Effector memory CD8-positive, alpha-beta T cell (primary cell): ENCODE measurements around the gene RPL6.
"Not testable (repeated sequence)": the region's sequence is repeated elsewhere in the genome, so short reads cannot be mapped to it uniquely, and the experiment has no call there.

Experiments
- ATAC-seq: fragments of 150-1000 bp; cut with Tn5 transposase; replicated peaks from 2 replicates; pipeline ENCODE4 v1.10.0; 2021; ENCODE audit warnings: mild to moderate bottlenecking, moderate library complexity
- DNase-seq, 3 experiments: peaks; one replicate each; pipeline ENCODE4 v3.0.0; 2021
- H3K27ac Mint-ChIP-seq, 2 donors: one replicate each; pipeline ENCODE4 v1.8.0; 2022; ENCODE audit warnings: mild to moderate bottlenecking in 2 of 2, mixed read lengths in 2 of 2, moderate library complexity in 2 of 2
- H3K27me3 Mint-ChIP-seq, 2 donors: one replicate each; pipeline ENCODE4 v1.8.0; 2022; ENCODE audit warnings: mixed read lengths in 2 of 2
- H3K36me3 Mint-ChIP-seq: one replicate; pipeline ENCODE4 v1.8.0; 2022; ENCODE audit warnings: mild to moderate bottlenecking, moderate library complexity, mixed read lengths; ENCODE audit not compliant: insufficient read depth
- H3K4me1 Mint-ChIP-seq, 2 donors: one replicate each; pipeline ENCODE4 v1.8.0; 2022; ENCODE audit warnings: low read depth in 2 of 2, mixed read lengths in 2 of 2
- H3K4me3 Mint-ChIP-seq, 2 donors: one replicate each; pipeline ENCODE4 v1.8.0; 2022; ENCODE audit warnings: mild to moderate bottlenecking in 2 of 2, mixed read lengths in 2 of 2, moderate library complexity in 2 of 2
- H3K9me3 Mint-ChIP-seq, 2 donors: one replicate each; pipeline ENCODE4 v1.8.0; 2022; ENCODE audit warnings: mixed read lengths in 2 of 2

RPL6 gene

DNA sequence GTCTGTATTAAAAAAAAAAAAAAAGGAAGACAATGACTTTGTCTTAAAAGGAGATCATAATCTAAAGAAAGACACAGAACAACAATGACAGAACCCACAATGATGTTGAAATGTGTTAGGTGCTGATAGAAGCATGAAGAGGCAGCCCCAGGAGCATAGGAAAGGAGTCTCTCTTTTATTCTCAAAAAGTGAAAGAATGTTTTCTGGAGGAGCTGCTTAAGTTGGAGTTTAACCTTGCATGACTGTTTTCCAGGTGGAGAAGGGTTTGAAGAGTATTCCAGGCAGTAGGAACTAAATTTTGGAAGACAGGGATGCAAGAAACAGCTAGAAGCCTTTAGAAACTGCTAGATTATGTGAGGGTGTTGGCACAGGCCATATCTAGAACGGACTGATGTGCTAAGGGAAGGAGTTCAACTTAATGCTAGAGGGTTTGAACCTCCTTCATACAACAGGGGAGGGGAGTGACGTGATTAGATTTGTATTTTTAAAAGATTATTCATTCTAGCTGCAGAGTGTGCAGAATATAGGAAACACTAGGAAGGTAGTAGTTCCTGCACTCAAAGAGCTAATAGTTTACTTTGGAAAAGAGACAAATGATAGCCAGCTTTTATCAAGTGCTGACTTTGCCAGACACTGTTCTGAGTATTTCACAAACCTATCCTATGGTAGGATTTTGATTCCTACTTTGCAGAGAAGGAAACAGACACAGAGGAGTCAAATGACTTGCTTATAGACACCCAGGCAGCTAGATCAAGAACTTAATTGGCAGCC, 4.6 kb upstream of the RPL6 start:
- H3K27me3 Mint-ChIP-seq = no peaks in the 10 kb centered on the region
- H3K27ac Mint-ChIP-seq = peak overlapping the region in 1 of 2 donors; percentile 57
- peaks cover 18% of the 10 kb centered on the region for H3K36me3 Mint-ChIP-seq
- peaks cover 14 to 16% of the 10 kb centered on the region in 2 donors for H3K4me1 Mint-ChIP-seq
- no peak overlapping the region for H3K4me3 Mint-ChIP-seq
- ATAC-seq = no peak
- no peak for DNase-seq
- H3K9me3 Mint-ChIP-seq = no peaks in the 10 kb centered on the region

DNA sequence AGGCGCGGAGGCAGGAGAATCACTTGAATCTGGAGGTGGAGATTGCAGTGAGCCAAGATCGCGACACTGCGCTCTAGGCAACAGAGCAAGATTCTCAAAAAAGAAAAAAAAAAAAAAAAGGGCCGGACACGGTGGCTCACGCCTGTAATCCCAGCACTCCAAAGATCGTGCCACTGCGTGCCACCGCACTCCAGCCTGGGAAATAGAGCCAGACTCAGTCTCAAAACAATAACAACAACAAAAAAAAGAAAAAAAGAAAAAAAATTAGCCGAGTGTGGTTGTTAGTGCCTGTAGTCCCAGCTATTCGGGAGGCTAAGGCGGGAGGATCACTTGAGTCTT, 470 bp upstream of the RPL6 start:
- Mint-ChIP-seq H3K27ac (peak overlapping the region in 1 of 2 donors; percentile 99), H3K4me3 (peak overlapping the region; percentile 99 to 100), H3K4me1 (peaks cover 29 to 30% of the 10 kb centered on the region in 2 donors)

DNA sequence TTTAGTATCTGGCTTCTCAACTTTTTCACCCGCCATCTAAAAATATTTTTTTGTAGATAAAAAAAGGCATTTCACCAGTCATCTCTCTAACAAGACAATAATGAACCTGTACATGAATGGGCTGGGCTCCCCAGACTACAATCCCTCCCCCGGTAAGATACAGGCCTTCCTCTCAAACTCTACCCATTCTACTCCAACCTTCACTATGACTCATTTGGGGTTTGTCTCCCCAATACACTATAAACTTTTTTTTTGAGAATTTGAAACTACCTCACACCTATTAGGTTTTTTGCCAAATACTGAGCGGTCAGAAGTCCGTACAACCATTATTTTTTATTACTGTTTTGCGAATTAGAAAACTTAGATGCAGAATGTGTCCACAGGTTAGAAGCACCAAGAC, 784 bp downstream of the RPL6 start:
- Mint-ChIP-seq H3K9me3 (no peaks in the 10 kb centered on the region), H3K4me3 (peak overlapping the region; percentile 99 to 100), H3K4me1 (peaks cover 29 to 30% of the 10 kb centered on the region in 2 donors), H3K27me3 (no peaks in the 10 kb centered on the region), H3K36me3 (peaks cover 61% of the 10 kb centered on the region), H3K27ac (peak overlapping the region; percentile 99)
- ATAC-seq (peak; percentile 62), DNase-seq (peak in 1 of 3 experiments; percentile 6)

More for the DNA sequence above, 470 bp upstream of the RPL6 start:
- peaks cover 49% of the 10 kb centered on the region for H3K36me3 Mint-ChIP-seq
- no peaks in the 10 kb centered on the region for H3K9me3 Mint-ChIP-seq
- DNase-seq (no peak), ATAC-seq (no peak)
- H3K27me3 Mint-ChIP-seq = no peaks in the 10 kb centered on the region

DNA sequence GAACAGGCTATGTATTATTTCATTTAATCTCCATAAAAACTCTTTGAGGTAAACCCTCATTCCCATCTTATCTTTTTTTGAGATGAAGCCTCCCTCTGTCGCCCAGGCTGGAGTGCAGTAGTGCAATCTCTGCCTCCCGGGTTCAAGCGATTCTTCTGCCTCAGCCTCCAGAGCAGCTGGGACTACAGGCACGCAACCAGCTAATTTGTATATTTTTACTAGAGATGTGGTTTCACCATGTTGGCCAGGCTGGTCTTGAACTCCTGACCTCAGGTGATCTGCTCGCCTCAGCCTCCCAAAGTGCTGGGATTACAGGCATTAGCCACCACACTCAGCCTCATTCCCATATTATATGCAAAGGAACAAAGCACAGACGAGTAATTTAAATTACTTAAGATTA, 1.7 kb downstream of the RPL6 start:
- not testable (repeated sequence) for ATAC-seq, DNase-seq, H3K27me3 Mint-ChIP-seq, H3K9me3 Mint-ChIP-seq
- Mint-ChIP-seq H3K4me1 (peaks cover 29 to 30% of the 10 kb centered on the region in 2 donors), H3K4me3 (peak overlapping the region; percentile 99 to 100), H3K36me3 (peaks cover 66% of the 10 kb centered on the region), H3K27ac (peak overlapping the region; percentile 99)

DNA sequence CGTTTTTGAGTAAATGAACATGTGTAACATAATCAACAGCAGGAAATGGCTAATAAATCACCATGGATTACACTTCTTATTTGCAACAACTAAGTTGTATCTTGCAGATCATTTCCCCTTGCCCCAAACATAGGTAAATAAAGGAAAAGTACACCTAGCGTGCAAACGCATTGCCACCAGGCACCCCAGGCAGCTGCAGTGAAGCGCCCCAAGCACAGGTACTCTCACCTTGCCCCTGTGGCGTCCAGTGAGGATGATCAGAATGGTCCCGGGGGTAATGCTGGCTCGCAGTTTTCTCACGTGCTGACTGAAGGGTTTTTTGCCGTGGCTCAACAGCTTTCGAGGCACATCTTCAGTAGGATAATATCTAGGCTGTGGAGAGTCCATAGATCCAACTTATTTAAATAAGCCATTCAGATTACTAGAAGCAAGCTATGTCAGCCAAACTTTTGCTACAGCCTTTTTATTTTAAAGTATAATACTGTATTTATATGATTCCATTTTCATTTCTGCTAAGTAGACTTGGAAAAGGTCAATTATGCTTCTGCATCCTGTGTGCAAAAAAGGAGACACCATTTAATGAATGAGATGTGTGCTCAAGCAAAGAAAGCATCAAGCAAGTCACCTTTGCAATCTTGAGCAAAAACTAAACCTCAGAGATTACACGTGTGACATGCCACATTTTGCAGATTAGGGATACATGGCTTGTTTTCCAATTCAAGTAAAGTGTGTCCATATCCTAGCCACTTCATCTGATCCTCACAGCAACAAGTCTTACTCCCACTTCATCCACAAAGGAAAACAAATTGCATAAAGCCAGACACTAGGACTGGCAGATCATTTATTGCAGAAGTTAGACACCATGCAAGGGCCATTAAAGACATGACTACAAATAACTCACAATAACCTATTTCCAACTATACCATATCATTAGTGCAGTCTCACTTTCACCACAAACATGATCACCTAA, 2.6 kb downstream of the RPL6 start:
- Mint-ChIP-seq H3K36me3 (peaks cover 65% of the 10 kb centered on the region), H3K4me3 (peak overlapping the region; percentile 99 to 100), H3K4me1 (peaks cover 29 to 30% of the 10 kb centered on the region in 2 donors), H3K9me3 (no peaks in the 10 kb centered on the region), H3K27ac (peak overlapping the region; percentile 99), H3K27me3 (no peaks in the 10 kb centered on the region)
- no peak for ATAC-seq
- DNase-seq = no peak

- DNase-seq (no peak), ATAC-seq (no peak)
- Mint-ChIP-seq H3K9me3 (no peaks in the 10 kb centered on the region), H3K4me1 (peaks cover 2% of the 10 kb centered on the region in 2 donors), H3K27me3 (no peaks in the 10 kb centered on the region), H3K27ac (no peak overlapping the region), H3K4me3 (no peak overlapping the region), H3K36me3 (peaks cover 43% of the 10 kb centered on the region)
Observed at GRCh38 chr12:112401903-112402498, 7.4 kb downstream of the RPL6 start.

DNA sequence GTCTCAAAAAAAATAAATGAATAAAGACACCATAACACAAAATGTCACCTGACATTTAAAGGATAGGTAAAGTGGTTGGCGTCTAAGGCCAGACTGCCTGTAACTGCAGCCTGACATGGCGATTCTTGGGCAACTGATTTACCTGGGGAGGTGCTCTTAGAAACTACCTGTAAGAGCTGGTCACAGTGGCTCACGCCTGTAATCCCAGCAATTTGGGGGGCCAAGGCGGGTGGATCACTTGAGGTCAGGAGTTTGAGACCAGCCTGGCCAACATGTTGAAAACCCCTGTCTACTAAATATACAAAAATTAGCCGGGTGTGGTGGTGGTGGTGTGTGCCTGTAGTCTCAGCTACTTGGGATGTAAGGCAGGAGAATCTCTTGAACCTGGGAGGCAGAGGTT, 8.4 kb downstream of the RPL6 start:
- H3K9me3 Mint-ChIP-seq = no peaks in the 10 kb centered on the region
- no peaks in the 10 kb centered on the region for H3K27me3 Mint-ChIP-seq
- H3K4me3 Mint-ChIP-seq = no peak overlapping the region
- no peaks in the 10 kb centered on the region for H3K4me1 Mint-ChIP-seq
- no peak for ATAC-seq
- no peak overlapping the region for H3K27ac Mint-ChIP-seq
- DNase-seq = no peak
- H3K36me3 Mint-ChIP-seq = peaks cover 33% of the 10 kb centered on the region

GRCh38 chr12:112393328-112393727, 16.1 kb downstream of the RPL6 start:
- Mint-ChIP-seq H3K4me1 (no peaks in the 10 kb centered on the region), H3K9me3 (no peaks in the 10 kb centered on the region), H3K36me3 (peaks cover 2% of the 10 kb centered on the region), H3K27ac (no peak overlapping the region), H3K27me3 (no peaks in the 10 kb centered on the region), H3K4me3 (no peak overlapping the region)
- ATAC-seq = no peak
- no peak for DNase-seq

DNA sequence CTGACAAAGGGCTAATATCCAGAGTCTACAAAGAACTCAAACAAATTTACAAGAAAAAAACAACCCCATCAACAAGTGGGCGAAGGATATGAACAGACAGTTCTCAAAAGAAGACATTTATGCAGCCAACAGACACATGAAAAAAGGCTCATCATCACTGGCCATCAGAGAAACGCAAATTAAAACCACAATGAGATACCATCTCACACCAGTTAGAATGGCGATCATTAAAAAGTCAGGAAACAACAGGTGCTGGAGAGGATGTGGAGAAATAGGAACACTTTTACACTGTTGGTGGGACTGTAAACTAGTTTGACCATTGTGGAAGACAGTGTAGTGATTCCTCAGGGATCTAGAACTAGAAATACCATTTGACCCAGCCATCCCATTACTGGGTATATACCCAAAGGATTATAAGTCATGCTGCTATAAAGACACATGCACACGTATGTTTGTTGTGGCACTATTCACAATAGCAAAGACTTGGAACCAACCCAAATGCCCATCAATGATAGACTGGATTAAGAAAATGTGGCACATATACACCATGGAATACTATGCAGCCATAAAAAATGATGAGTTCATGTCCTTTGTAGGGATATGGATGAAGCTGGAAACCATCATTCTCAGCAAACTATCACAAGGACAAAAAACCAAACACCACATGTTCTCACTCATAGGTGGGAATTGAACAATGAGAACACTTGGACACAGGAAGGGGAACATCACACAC, 19.3 kb downstream of the RPL6 start:
- H3K4me3 Mint-ChIP-seq, H3K27me3 Mint-ChIP-seq, H3K27ac Mint-ChIP-seq, H3K36me3 Mint-ChIP-seq, ATAC-seq, H3K4me1 Mint-ChIP-seq, DNase-seq, H3K9me3 Mint-ChIP-seq: not testable (repeated sequence)

GRCh38 chr12:112389228-112389627, 20.2 kb downstream of the RPL6 start:
- H3K27ac Mint-ChIP-seq = no peak overlapping the region
- H3K36me3 Mint-ChIP-seq = peaks cover 6% of the 10 kb centered on the region
- H3K27me3 Mint-ChIP-seq = no peaks in the 10 kb centered on the region
- no peak for ATAC-seq
- DNase-seq = no peak
- H3K4me3 Mint-ChIP-seq = no peak overlapping the region
- peaks cover 5 to 8% of the 10 kb centered on the region in 2 donors for H3K4me1 Mint-ChIP-seq
- no peaks in the 10 kb centered on the region for H3K9me3 Mint-ChIP-seq

- Mint-ChIP-seq H3K4me1 (peaks cover 10 to 13% of the 10 kb centered on the region in 2 donors), H3K27ac (peak overlapping the region in 1 of 2 donors; percentile 77), H3K27me3 (no peaks in the 10 kb centered on the region), H3K9me3 (no peaks in the 10 kb centered on the region), H3K36me3 (peaks cover 6% of the 10 kb centered on the region), H3K4me3 (no peak overlapping the region)
- no peak for ATAC-seq
- no peak for DNase-seq
Observed at GRCh38 chr12:112386726-112387125, 22.7 kb downstream of the RPL6 start.

- peaks cover 13% of the 10 kb centered on the region for H3K36me3 Mint-ChIP-seq
Observed at GRCh38 chr12:112382866-112383265, 26.5 kb downstream of the RPL6 start.

More at GRCh38 chr12:112382866-112383265, 26.5 kb downstream of the RPL6 start:
- Mint-ChIP-seq H3K4me1 (peaks cover 29 to 31% of the 10 kb centered on the region in 2 donors), H3K27ac (peak overlapping the region; percentile 92 to 95), H3K27me3 (no peaks in the 10 kb centered on the region), H3K4me3 (peak overlapping the region; percentile 90 to 98), H3K9me3 (no peaks in the 10 kb centered on the region)
- no peak for DNase-seq
- ATAC-seq = no peak
